HCT116 (cell line): ENCODE results near the gene PEAK1. TPM values are rescaled to one million over a fixed set of nuclear protein-coding genes. Genes with fewer than 3 reads are reported as not detected.

Experiments
- ATAC-seq: fragments of 200-7000 bp; cut with Tn5 transposase; 2 replicates; pipeline ENCODE4 v1.9.1; 2020; ENCODE audit warnings: mild to moderate bottlenecking, moderate library complexity
- BruUV-seq: library from RNA; stranded (reverse); fragments of 400-500 nt; replicated peaks from 2 replicates; lab custom pipeline; 2021; lab: Mats Ljungman, UMichigan
- CTCF ChIA-PET: fragments of 300-600 bp; sonication (Branson Sonifier 250); formaldehyde crosslinking; loops from one replicate; lab custom pipeline; 2021; ENCODE audit warnings: antibody characterized with exemption; lab: Charles Lee
- POLR2A ChIA-PET: fragments of 300-600, 350-600 bp; sonication (Branson Sonifier 250); formaldehyde crosslinking; loops from one replicate; lab custom pipeline; 2021; ENCODE audit warnings: antibody characterized with exemption; lab: Charles Lee
- RAD21 ChIA-PET, 2 experiments: fragments of 300-600 bp; sonication (Branson Sonifier 250); formaldehyde crosslinking; loops; one replicate each; lab custom pipeline; 2023; ENCODE audit warnings: low total read pairs in 2 of 2; ENCODE audit not compliant: uncharacterized antibody in 2 of 2, unreplicated experiment in 2 of 2, low non-redundant PET in 1 of 2; lab: Charles Lee
- DNase-seq: peaks from one replicate; pipeline ENCODE4 v3.0.0-alpha.2; 2010; ENCODE audit warnings: low read depth, low spot score
- H2AFZ ChIP-seq: fragments of 200-600 bp; shearing (Covaris generic), sonication (generic); 2 replicates; pipeline ENCODE4 v1.6.1; 2017; ENCODE audit warnings: low read depth, mixed run types, mixed read lengths, antibody characterized with exemption, low read length; ENCODE audit not compliant: poor library complexity, severe bottlenecking
- H3K27ac ChIP-seq: 2 replicates; pipeline ENCODE4 v1.5.1; 2012; ENCODE audit warnings: low read depth, low read length
- H3K27me3 ChIP-seq: fragments of 200-600 bp; sonication (generic); 2 replicates; pipeline ENCODE4 v1.6.1; 2016; ENCODE audit warnings: mixed run types, low read length, mixed read lengths; ENCODE audit not compliant: insufficient read depth
- H3K36me3 ChIP-seq, 2 experiments: fragments of 200-500 bp in 1 of 2; fragments of 200-600 bp in 1 of 2; sonication (Bioruptor generic) in 1 of 2; sonication (generic) in 1 of 2; 2 replicates each; pipeline versions ENCODE4 v1.5.1 to v1.6.1; 2014 to 2016; ENCODE audit warnings: low read length in 2 of 2, inconsistent platforms in 1 of 2, mixed read lengths in 1 of 2, mixed run types in 1 of 2; ENCODE audit not compliant: insufficient read depth in 2 of 2, control insufficient read depth in 1 of 2
- H3K4me1 ChIP-seq, 2 experiments: fragments of 200-600 bp in 1 of 2; sonication (generic) in 1 of 2; 2 replicates each; pipeline versions ENCODE4 v1.5.1 to v1.6.1; 2012 to 2017; ENCODE audit warnings: low read length in 2 of 2, inconsistent platforms in 1 of 2, mild to moderate bottlenecking in 1 of 2, mixed read lengths in 1 of 2, mixed run types in 1 of 2, moderate library complexity in 1 of 2; ENCODE audit not compliant: insufficient read depth in 2 of 2, control insufficient read depth in 1 of 2
- H3K4me2 ChIP-seq: fragments of 200-600 bp; sonication (generic); 2 replicates; pipeline ENCODE4 v1.6.1; 2017; ENCODE audit warnings: mixed run types, low read length, mixed read lengths
- H3K4me3 ChIP-seq, 2 experiments: fragments of 200-600 bp in 1 of 2; sonication (generic) in 1 of 2; replicated peaks in 1 of 2; 2 replicates each; pipeline ENCODE4 v1.5.1; 2011 to 2016; ENCODE audit warnings: low read length in 2 of 2, control low read depth in 1 of 2, low read depth in 1 of 2, mild to moderate bottlenecking in 1 of 2, mixed read lengths in 1 of 2, mixed run types in 1 of 2
- H3K79me2 ChIP-seq: fragments of 200-600 bp; sonication (generic); 2 replicates; pipeline ENCODE4 v1.6.1; 2017; ENCODE audit warnings: mild to moderate bottlenecking, mixed run types, low read length, moderate library complexity, mixed read lengths; ENCODE audit not compliant: insufficient read depth
- H3K9ac ChIP-seq: fragments of 200-600 bp; sonication (generic); 2 replicates; pipeline ENCODE4 v1.6.1; 2016; ENCODE audit warnings: low read length, mixed read lengths
- H3K9me2 ChIP-seq: fragments of 200-600 bp; sonication (generic), shearing (Covaris generic); 2 replicates; pipeline ENCODE4 v1.6.1; 2017; ENCODE audit warnings: mixed run types, mild to moderate bottlenecking, moderate library complexity; ENCODE audit not compliant: insufficient read depth
- H3K9me3 ChIP-seq, 2 experiments: fragments of 200-500 bp in 1 of 2; fragments of 200-600 bp in 1 of 2; sonication (Bioruptor generic) in 1 of 2; sonication (generic) in 1 of 2; 2 replicates each; pipeline ENCODE4 v1.6.1; 2014 to 2017; ENCODE audit warnings: low read length in 2 of 2, mixed read lengths in 2 of 2, inconsistent platforms in 1 of 2, low read depth in 1 of 2, mild to moderate bottlenecking in 1 of 2, mixed run types in 1 of 2, moderate library complexity in 1 of 2; ENCODE audit not compliant: control insufficient read depth in 1 of 2, insufficient read depth in 1 of 2
- H4K20me1 ChIP-seq: fragments of 200-600 bp; sonication (generic), shearing (Covaris generic); 2 replicates; pipeline ENCODE4 v1.6.1; 2017; ENCODE audit warnings: mixed run types, mild to moderate bottlenecking, moderate library complexity; ENCODE audit not compliant: insufficient read depth
- CBX3 ChIP-seq: IDR thresholded peaks from 2 replicates; pipeline ENCODE4 v1.6.1; 2012; ENCODE audit warnings: low read depth
- CEBPB ChIP-seq: IDR thresholded peaks from 2 replicates; pipeline ENCODE4 v1.6.1; 2012; ENCODE audit warnings: low read depth
- EGR1 ChIP-seq: IDR thresholded peaks from 2 replicates; pipeline ENCODE4 v1.6.1; 2012; ENCODE audit warnings: low read depth
- ELF1 ChIP-seq: IDR thresholded peaks from 2 replicates; pipeline ENCODE4 v1.6.1; 2012; ENCODE audit warnings: low read depth, borderline replicate concordance
- EZH2phosphoT487 ChIP-seq: fragments of 200-600 bp; IDR thresholded peaks from 2 replicates; pipeline ENCODE4 v1.6.1; 2018; ENCODE audit warnings: antibody characterized with exemption, borderline replicate concordance
- FOSL1 ChIP-seq: IDR thresholded peaks from 2 replicates; pipeline ENCODE4 v1.6.1; 2012; ENCODE audit warnings: low read depth
- POLR2A ChIP-seq: IDR thresholded peaks from 2 replicates; pipeline ENCODE4 v1.7.0; 2011; ENCODE audit warnings: borderline replicate concordance; ENCODE audit not compliant: insufficient read depth, insufficient read length; ENCODE audit errors: extremely low read depth
- POLR2AphosphoS5 ChIP-seq: IDR thresholded peaks from 2 replicates; pipeline ENCODE4 v1.6.1; 2011; ENCODE audit warnings: mild to moderate bottlenecking, low read depth, low read length, moderate library complexity
- RAD21 ChIP-seq: IDR thresholded peaks from 2 replicates; pipeline ENCODE4 v1.6.1; 2012; ENCODE audit warnings: low read depth, mild to moderate bottlenecking
- SIN3A ChIP-seq: IDR thresholded peaks from 2 replicates; pipeline ENCODE4 v1.6.1; 2012; ENCODE audit warnings: low read depth
- SP1 ChIP-seq: IDR thresholded peaks from 2 replicates; pipeline ENCODE4 v1.6.1; 2012; ENCODE audit warnings: low read depth
- SRF ChIP-seq: IDR thresholded peaks from 2 replicates; pipeline ENCODE4 v1.6.1; 2012; ENCODE audit warnings: low read depth
- TCF7L2 ChIP-seq: IDR thresholded peaks from 2 replicates; pipeline ENCODE4 v1.7.0; 2011; ENCODE audit warnings: borderline replicate concordance, inconsistent platforms; ENCODE audit not compliant: insufficient read depth, insufficient read length; ENCODE audit errors: extremely low read depth
- YY1 ChIP-seq: IDR thresholded peaks from 2 replicates; pipeline ENCODE4 v1.6.1; 2011; ENCODE audit warnings: low read length, low read depth, moderate library complexity, mild to moderate bottlenecking; ENCODE audit not compliant: insufficient replicate concordance; ENCODE audit errors: extremely low read depth
- ZFX ChIP-seq: fragments of 450-650 bp; IDR thresholded peaks from 2 replicates; pipeline ENCODE4 v1.6.1; 2017
- ZNF274 ChIP-seq: fragments of 200-500 bp; sonication (Bioruptor generic); IDR thresholded peaks from 2 replicates; pipeline ENCODE4 v1.6.1; 2014; ENCODE audit warnings: mild to moderate bottlenecking, low read depth, low read length, inconsistent platforms
- intact Hi-C: fragments of 100-400 bp; cut with micrococcal nuclease; formaldehyde crosslinking; loops from 2 replicates; pipeline ENCODE4 v1.10.0; 2022
- total RNA-seq: library from RNA; stranded (reverse); gene quantifications from one replicate; pipeline ENCODE4 v1.2.1, GENCODE V29; 2021; ENCODE audit not compliant: unreplicated experiment
- TF ChIP-seq, protein P1 (sequence below), 3 experiments: fragments of 200-600 bp in 1 of 3; sonication (generic) in 1 of 3; IDR thresholded peaks in 2 of 3; conservative IDR thresholded peaks in 1 of 3; 2 replicates each; pipeline ENCODE4 v1.5.1; 2012 to 2017; ENCODE audit warnings: low read depth in 2 of 3, low read length in 2 of 3, antibody characterized with exemption in 1 of 3, borderline replicate concordance in 1 of 3, control low read depth in 1 of 3, mild to moderate bottlenecking in 1 of 3, mixed read lengths in 1 of 3, mixed run types in 1 of 3, moderate library complexity in 1 of 3; ENCODE audit not compliant: insufficient read depth in 1 of 3
- TF ChIP-seq, protein P2 (sequence below): IDR thresholded peaks from 2 replicates; pipeline ENCODE4 v1.6.1; 2012; ENCODE audit warnings: low read depth
- TF ChIP-seq, protein P3 (sequence below): IDR thresholded peaks from 2 replicates; pipeline ENCODE4 v1.6.1; 2012

Gene PEAK1
- total RNA-seq, 1 experiment from 2014 or later = 23.4 TPM

GRCh38 chr15:77066971-77067690 is 352.8 kb downstream of the PEAK1 start:
- ATAC-seq (no peak), DNase-seq (no peak)
- peaks cover 83% of the 10 kb centered on the region for H3K79me2 ChIP-seq
- H3K27me3 ChIP-seq = no peaks in the 10 kb centered on the region
- H3K27ac ChIP-seq = no peak overlapping the region
- intact Hi-C loops = no loop called here
- H3K9ac ChIP-seq = no peak overlapping the region
- POLR2A ChIA-PET = no interaction called here
- CTCF ChIA-PET = interaction anchor here (1.3 kb wide), 1 partner anchor 476 kb away, joined by 6 read pairs; no protein-coding TSS in a partner anchor
- no TSS peak for BruUV-seq
- no peaks in the 10 kb centered on the region for H3K36me3 ChIP-seq
- no peak overlapping the region for H3K4me2 ChIP-seq
- H4K20me1 ChIP-seq = peaks cover 5% of the 10 kb centered on the region; the same call in 1 of the 2 replicates
- H3K4me3 ChIP-seq = no peak overlapping the region
- H2AFZ ChIP-seq = no peak overlapping the region
- RAD21 ChIA-PET = interaction anchor here in 1 of 2 experiments (0.6 kb wide), 1 partner anchor 351 kb away, joined by 3 read pairs; no protein-coding TSS in a partner anchor
- TF ChIP-seq SP1 (no peak), SIN3A (no peak), FOSL1 (no peak), SRF (no peak), CBX3 (no peak), ZNF274 (no peak), ZFX (no peak), POLR2AphosphoS5 (no peak), EZH2phosphoT487 (no peak), EGR1 (no peak), YY1 (no peak), CEBPB (no peak), RAD21 (no peak), TCF7L2 (no peak), ELF1 (no peak), POLR2A (no peak)
- TF ChIP-seq, protein P1, sequence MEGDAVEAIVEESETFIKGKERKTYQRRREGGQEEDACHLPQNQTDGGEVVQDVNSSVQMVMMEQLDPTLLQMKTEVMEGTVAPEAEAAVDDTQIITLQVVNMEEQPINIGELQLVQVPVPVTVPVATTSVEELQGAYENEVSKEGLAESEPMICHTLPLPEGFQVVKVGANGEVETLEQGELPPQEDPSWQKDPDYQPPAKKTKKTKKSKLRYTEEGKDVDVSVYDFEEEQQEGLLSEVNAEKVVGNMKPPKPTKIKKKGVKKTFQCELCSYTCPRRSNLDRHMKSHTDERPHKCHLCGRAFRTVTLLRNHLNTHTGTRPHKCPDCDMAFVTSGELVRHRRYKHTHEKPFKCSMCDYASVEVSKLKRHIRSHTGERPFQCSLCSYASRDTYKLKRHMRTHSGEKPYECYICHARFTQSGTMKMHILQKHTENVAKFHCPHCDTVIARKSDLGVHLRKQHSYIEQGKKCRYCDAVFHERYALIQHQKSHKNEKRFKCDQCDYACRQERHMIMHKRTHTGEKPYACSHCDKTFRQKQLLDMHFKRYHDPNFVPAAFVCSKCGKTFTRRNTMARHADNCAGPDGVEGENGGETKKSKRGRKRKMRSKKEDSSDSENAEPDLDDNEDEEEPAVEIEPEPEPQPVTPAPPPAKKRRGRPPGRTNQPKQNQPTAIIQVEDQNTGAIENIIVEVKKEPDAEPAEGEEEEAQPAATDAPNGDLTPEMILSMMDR (IDR thresholded peaks at IDR 0.05 in 2 of 3, conservative IDR thresholded peaks at IDR 0.05 in 1 of 3; ENCODE audit: borderline replicate concordance in 1 of 3, insufficient read depth in 1 of 3, low read depth in 2 of 3, low read length in 2 of 3) = no peak
- TF ChIP-seq, protein P2, sequence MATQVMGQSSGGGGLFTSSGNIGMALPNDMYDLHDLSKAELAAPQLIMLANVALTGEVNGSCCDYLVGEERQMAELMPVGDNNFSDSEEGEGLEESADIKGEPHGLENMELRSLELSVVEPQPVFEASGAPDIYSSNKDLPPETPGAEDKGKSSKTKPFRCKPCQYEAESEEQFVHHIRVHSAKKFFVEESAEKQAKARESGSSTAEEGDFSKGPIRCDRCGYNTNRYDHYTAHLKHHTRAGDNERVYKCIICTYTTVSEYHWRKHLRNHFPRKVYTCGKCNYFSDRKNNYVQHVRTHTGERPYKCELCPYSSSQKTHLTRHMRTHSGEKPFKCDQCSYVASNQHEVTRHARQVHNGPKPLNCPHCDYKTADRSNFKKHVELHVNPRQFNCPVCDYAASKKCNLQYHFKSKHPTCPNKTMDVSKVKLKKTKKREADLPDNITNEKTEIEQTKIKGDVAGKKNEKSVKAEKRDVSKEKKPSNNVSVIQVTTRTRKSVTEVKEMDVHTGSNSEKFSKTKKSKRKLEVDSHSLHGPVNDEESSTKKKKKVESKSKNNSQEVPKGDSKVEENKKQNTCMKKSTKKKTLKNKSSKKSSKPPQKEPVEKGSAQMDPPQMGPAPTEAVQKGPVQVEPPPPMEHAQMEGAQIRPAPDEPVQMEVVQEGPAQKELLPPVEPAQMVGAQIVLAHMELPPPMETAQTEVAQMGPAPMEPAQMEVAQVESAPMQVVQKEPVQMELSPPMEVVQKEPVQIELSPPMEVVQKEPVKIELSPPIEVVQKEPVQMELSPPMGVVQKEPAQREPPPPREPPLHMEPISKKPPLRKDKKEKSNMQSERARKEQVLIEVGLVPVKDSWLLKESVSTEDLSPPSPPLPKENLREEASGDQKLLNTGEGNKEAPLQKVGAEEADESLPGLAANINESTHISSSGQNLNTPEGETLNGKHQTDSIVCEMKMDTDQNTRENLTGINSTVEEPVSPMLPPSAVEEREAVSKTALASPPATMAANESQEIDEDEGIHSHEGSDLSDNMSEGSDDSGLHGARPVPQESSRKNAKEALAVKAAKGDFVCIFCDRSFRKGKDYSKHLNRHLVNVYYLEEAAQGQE = no peak
- TF ChIP-seq, protein P3, sequence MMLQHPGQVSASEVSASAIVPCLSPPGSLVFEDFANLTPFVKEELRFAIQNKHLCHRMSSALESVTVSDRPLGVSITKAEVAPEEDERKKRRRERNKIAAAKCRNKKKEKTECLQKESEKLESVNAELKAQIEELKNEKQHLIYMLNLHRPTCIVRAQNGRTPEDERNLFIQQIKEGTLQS = no peak
- peaks cover 10 to 28% of the 10 kb centered on the region in 2 experiments; a peak in 3 of 4 replicates for H3K4me1 ChIP-seq
- no peaks in the 10 kb centered on the region for H3K9me3 ChIP-seq
- no peaks in the 10 kb centered on the region for H3K9me2 ChIP-seq
